Fibroblast of the conjunctiva (primary cell): ENCODE results near the gene NUDT13.

ENCODE experiments used
- DNase-seq: peaks from one replicate; pipeline ENCODE4 v3.0.0-alpha.2; 2010; ENCODE audit warnings: low read depth

Gene NUDT13

DNA sequence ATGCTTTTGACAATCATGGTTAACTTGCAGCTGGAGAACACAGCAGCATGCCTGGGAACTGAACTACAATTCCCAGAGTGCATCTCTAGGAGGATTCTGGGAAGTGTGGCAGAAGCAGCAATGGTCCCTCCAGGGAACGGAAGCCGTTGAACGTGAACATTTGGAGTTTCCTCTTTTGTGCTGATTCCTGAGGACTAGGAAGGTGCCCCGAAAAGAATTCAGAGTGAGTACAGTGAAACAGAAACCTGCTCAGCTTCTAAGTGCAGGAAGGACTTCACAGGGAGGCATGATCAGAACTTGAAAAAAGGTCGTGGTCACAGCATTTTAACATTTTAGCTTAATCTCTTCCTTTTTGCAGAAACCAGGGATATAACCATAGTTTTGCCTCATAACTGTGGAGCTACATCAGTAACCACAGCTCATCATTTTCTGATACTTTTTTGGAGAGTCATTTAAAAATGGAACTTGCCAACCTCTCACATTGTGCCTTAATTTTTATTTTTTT lies at the start of gene NUDT13:
Gene NUDT13 (plus strand): TSS at position 111 of the 505 bp plus-strand sequence. CDS start 3,911 bp downstream, outside the sequence.
- no peak for DNase-seq

DNA sequence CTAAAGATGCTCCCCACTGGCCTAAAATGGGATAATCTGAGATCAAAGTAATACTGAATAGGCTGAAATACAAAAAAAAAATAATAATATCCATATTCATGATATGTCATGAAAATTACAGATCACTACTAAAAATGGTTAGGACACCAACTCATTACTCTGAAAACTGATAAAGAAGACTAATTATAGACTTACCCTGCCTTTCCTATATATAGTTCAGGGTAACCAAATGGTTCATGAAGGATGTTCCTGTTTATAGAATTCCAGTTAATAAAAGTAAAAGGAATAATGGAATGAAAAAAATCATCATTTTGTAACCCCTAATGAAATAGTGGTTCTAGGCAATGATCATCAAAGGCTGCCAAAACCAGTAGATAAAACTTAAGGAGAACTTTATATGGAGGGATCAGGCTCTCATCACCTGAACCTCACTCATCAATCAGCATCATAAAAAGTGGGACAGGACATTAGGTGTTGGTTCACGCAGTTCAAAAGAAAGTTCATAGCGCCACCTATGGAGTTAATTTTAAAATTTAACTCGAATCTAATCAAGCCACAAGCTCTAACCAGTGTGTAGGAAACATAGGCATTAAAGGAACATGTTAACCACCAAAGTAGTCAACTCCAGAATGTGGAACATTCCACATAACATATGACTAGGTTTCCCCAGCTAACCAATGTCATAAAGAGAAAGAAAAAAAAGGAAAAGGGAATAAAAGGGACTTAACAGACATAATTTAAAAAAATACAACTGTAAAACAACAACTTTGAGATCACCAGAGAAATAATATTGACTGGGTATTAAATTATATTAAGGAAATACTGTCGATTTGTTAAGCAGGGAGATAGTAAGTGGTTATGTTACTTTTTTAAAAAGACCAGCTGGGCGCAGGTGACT lies 49.3 kb upstream of the NUDT13 start:
- no peak for DNase-seq

DNA sequence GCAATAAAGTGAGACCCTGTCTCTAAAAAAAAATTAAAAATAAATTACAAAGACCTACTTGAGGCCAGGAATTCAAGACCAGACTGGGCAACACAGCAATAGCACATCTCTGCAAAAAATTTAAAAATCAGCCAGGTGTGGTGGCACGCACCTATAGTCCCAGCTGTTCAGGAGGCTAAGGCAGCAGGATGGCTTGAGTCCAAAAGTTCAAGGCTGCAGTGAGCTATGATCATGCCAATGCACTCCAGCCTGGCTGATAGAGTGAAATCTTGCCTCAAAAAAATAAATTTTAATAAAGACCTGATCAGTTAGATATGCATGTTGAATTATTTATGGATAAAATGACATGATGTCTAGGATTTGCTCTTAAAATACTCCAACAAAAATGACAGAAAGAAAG lies 48.5 kb upstream of the NUDT13 start:
- no peak for DNase-seq

DNA sequence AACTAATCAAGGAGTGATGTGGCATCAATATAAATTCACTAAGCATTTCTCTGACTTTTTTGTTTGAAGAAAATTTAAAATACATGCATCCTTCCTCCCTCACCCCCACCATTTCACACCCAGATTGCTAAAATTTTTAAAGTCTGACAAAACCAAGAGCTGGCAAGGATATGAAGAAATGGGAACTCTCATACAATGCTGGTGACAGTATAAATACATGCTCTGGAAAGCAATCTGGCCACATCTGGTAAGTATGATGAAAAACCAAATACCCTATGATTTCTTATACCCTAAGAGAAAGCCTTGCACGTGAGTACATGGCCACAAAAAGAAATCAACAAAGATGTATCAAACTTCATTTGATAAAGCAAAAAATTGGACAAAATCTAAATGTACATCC lies 44.8 kb upstream of the NUDT13 start:
- no peak for DNase-seq

DNA sequence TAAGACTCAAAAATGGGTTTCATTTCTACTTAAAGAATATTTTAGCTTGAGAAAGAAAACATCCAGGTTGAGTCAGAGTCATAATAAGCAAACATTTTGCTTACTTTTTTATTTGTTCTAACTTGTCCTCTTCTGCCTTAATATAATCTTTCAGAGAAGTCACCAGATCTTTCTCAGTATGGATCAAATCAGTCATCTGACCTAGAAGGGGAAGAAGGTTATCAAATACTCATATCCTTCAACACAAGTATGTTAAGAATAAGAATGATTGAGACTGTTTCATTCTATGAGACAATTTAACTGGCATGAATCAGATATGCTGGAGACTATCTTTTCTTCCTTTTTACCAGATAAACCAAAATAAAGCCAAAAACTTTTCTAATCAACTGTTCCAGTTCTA lies 36.6 kb upstream of the NUDT13 start:
- DNase-seq, result no peak

DNA sequence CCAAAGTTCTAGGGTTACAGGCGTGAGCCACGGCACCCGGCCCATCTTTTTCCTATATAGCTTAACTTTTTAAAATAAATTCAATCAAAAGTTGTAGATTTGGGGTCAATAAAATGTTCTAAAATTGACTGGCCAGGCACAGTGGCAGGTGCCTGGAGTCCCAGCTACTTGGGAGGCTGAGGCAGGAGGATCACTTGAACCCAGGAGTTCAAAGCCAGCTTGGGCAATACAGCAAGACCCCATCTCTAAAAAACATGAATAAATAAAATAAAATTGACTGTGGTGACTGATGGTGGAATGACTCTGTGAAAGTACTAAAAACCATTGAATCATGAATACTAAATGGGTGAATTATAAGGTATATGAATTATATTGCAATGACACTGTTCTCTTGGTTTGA lies 34.4 kb upstream of the NUDT13 start:
- no peak for DNase-seq

DNA sequence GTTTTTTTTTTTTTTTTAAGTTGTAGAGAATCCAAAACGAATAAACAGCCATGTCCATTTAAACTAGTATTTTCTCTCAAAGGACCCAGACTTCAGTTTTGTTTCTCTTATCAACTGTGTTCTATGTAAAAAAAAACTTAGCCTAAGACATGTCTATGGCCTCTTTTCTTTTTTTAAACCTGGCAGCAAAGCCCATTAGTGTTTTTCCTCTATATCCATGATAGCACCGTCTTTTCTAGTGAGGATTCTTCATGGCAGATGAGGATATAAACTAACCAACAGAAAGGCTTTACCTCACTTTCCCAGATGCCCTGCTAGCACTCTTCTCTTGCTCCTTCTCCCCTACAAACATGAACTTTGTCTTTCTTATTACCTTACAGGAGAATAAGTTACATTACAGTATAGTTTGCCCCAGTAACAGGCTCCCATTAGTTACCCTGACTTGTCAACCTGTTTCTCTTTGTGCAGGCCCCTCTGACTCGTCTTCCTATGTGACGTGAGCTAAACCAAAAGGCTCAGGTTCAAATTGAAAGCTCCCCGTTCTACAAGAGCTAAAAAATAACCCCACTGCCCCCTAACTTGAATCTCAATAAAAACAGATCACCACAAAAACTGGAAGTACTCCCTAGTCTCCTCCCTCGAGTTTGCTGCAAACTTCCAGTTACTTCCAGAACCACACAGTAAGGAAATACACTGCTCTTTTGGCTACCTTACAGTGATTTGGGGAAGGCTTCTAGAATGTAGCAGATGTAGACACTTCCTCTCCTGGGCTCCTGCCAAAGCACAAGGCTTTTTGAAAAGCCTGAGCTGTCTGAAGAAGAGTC lies 33.7 kb upstream of the NUDT13 start:
- peak; percentile 70 for DNase-seq

DNA sequence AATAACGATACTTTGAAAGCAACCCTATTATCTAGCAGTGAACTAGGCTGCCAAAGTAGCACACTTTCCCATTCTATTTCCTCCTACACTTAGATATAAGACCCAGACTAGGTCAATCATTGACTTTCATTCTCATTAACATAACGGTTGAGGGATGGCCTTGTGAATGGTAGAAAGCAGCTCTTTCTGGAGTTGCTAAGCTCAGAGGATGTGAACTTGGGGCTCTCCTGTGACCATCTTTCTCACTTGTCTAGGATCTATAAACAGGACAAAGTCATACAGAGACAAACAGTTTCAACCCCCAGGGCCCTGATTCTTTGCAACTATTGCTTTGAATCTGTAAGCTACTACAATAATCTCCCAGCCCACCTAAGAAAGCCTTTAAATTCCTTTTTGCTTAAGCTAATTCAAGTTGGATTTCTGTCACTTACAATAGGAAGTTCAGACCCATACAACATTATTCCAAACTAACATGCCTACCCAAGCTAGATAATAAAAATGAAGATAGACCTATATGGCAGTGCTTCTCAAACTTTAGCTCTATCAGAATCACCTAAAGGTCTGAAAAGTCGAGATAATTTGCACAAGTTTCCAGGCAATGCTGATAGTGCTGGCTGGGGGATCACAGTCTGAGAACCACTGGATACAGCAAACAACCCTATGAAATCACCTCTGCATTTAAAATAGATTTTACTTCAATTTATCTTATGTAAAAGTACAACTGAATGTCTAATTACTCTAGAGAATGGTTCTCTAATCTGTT lies 30.3 kb upstream of the NUDT13 start:
- DNase-seq, result no peak

DNA sequence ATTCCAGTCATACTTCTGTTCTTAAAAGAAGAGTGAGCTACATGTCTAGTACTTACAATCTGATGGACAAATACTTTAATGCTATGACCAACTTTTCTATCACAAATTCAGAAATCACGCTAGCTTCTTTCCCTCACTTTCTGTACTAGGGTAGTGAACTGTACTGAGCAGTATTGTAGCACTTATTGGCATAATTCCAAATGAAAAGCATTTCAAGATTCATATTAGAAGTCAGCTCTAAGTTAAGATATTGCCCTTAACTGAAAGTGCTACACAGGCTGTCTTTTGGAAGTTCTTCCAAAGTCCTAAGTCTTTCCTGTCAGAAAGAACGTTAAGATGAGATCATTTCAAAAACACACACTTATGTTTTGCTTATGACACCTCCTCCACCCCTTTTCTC lies 27.0 kb upstream of the NUDT13 start:
- no peak for DNase-seq

DNA sequence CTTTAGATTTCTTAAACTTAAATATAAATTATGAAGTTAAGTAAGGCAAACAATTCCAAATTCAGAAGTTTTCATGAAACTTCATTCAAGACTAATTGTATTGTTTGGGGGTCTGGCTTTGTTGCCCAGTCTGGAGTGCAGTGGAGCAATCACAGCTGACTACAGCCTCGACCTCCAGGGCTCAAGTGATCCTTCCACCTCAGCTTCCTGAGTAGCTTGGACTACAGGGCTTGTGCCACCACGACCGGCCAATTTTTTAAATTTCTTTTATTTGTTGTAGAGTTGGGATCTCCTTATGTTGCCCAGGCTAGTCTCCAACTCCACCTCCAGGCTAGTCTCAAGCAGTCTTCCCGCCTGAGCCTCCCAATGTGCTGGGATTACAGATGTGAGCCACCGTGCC lies 26.0 kb upstream of the NUDT13 start:
- DNase-seq, result no peak

DNA sequence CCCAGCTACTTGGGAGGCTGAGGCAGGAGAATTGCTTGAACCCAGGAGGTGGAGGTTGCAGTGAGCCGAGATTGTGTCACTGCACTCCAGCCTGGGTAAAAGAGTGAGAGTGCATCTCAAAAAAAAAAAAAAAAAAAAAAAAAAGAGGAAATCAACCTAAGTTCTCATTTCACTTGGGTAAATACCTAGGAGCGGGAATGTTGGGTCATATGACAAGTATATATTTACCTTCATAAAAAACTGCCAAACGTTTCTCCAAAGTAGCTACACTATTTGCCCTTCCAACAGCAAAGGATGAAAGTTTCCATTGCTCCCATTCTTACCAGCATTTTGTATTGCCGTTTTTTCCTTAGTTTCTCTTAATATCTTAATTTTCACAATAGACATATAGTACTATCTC lies 23.4 kb upstream of the NUDT13 start:
- DNase-seq, result no peak

DNA sequence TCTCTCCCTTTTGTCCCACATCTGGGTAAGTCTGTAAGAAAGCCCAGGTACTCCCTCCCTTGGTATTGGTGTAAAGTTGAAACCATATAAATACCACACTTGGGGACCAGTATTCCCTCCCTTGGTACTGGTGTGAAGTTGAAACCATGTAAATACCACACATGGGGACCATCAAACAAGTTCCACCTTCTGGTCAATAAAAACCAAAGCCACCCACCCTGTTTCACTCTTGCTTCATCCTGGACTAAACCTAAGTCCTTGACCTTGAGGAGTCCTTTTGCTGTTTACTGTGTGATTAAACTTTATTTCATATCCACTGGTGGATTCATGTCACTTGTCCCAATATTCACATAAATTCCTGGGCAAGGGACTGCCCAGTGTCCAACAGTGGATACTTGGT lies 22.0 kb upstream of the NUDT13 start:
- DNase-seq, result no peak

DNA sequence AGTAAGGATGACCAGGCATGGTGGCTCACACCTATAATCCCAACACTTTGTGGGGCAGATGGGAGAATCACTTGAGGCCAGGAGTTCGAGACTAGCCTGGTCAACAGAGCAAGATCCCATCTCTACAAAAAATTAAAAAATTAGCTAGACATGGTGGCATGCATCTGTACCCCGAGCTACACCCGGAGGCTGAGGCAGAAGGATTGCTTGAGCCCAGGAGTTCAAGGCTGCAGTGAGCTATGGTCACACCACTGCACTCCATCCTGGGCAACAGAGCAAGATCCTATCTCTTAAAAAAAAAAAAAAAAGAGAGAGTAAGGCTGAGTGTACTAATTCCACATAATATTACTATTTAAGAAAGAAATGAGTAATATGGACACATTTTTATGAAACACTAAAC lies 17.4 kb upstream of the NUDT13 start:
- no peak for DNase-seq

DNA sequence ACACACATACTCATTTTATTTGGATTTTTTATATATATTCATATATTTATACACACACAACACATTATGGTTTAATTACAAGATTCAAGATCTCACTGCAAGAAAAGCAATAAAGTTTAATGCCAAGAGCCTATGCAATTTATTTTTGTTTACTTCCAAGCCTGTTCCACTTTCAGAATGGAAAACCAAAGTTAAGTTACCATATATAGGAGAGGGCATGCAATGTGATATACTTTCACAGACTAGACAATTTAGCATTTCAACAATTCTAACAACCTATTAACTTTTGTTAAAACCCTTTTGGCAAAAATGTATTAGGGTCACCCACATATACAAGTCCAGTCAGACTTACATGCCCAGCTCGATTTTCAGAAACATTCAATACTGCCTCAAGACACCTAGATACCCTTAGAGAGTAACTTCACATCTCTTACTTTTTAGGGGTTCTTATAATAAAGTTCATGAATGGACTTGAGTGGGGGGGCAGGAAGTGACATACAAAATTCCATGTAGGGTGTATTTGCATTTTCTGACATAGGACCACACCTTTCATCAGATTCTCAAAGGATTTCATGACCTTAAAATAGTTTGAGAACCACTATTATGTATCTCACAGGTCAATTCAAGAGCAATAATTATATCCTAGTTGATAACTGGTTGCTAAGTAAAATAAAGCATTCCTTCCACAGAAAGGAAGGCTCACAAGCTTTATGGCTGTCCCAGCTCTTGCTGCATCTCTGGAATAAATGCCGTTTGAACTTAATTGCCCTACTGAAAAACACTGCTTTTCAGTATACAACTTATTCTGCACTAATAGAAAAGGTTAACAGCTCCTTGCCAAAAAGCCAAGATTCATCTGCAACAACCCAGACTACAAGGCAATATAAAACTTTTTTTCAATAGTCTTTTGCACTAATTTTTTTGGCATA lies 16.1 kb upstream of the NUDT13 start:
- DNase-seq, result no peak

DNA sequence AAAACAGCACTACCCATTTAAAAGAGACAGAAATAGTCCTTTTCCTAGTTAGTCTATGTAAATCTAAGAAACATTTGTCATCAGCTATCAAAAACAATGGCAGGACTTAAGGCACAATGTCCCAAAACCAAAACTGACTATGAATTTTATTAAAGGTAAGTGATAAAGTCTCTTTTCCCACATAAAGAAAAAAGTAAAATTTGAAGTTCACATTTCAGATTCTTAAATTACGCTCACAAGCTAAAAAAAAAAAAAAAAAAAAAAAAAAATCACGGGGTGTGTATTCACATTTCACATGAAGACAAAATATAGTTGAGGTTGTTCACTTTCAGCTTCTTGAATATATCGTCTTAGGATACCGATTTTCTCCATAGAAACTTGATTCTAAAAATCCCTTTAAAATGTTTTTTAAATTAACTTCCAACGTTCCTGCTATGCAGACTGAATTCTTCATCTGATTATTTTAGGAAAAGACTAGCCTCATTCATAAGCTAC lies 15.2 kb upstream of the NUDT13 start:
- no peak for DNase-seq

DNA sequence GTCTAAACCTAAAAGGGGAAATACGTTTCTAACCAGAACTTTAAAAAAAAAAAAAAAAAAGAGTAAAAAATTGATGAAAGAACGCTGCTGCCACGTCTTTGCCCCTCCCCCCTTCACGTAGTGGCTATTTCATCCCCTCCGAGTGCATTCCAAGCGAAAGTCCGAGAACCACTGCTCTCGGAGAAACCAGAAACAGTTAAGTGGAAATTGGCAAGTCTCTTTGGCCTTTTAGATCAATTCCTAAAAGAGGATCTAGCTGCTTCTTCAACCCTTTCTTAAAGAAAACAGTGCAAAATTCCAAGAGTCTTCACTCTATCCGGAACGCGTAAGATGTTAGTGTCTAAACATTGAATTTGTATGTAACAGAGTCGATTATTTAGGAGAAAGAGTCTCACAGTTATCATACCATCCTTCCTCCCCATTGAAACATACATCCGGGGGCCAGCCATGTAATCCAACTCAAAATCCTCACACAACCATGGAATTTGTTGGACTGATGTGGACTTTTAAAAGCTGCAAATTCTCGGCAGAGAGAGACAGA lies 14.7 kb upstream of the NUDT13 start:
- peak; percentile 70 for DNase-seq

DNA sequence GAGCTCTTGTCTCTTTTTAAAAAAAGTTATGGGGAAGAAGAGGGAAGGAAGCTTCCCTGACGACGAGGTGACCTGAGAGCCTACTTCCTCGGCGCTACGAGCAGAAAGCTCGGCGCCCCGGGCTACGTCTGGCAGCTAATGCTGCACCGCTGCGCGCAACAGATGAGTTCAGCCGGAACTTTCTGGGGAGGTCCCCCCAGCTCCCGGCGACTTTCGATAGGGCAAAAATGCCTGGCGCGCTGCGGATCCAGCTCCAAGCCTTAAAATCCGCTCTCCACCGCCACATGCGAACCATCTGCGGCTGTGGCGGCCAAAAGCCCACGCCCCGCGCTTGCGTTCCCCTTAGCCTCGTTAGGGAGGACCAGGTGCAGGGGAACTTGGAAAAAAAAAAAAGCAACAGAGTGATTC lies 14.2 kb upstream of the NUDT13 start:
- peak; percentile 64 for DNase-seq

DNA sequence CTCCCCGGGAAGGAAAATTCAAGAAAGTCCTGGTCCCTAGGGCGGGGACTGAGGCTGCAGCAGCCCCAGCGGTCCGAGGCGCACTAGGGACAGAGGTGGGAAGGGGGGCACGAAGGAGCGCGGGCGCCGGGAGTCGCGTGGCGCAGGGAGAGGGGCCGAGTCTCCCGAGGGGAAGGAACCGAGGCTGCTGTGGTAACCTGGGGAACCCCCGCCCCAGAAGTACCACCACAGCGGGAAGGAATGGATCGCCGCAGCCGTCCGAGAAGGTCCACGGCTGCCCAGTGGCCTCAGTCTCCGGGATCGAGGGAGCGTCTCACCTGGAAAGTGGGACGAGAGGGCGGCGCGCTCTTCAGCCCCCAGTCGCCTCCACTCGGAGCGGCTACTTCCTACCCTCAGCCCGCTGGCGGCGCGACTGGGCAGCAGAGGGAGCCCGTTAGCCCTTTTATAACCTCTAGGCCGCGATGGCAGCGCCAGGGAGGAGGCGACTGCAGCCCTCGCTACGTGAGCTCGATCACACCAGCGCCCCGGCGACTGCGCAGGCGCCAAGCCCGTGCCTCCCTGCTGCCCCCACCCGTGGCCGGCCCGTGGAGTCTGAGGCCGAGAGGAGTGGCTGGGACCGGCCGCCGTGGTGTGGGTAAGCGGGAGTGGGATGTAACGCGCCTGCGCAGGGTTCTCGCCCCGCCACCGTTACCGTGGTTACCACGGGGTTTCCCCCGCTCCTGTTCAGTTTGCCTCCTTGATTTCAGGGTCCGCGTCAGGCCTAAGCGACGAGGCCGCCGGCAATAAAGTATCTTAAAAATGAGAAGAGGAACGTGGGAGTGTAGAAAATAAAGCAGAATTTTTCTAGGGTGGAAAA lies 13.6 kb upstream of the NUDT13 start, which contains the start of gene P4HA1:
Gene P4HA1 (minus strand): TSS at position 418 of the 856 bp plus-strand sequence. CDS start 21,983 bp downstream, outside the sequence.
- peak; percentile 97 for DNase-seq

DNA sequence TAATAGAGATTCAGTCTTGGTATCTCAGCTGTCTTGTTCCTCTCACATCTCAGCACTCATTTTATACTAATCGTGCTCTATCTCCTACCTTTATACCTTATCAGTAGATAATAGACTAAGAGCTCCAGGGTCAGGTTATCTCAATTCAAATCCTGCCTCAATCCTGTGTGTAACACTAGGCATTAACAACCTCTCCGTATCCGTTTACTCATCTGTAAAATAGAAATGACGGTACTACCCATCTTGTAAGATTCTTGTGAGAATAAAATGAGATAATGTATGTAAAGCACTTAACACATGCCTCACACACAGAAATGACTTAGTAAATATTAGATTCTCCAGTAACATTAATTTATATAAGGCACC lies 13.0 kb upstream of the NUDT13 start:
- DNase-seq, result no peak

DNA sequence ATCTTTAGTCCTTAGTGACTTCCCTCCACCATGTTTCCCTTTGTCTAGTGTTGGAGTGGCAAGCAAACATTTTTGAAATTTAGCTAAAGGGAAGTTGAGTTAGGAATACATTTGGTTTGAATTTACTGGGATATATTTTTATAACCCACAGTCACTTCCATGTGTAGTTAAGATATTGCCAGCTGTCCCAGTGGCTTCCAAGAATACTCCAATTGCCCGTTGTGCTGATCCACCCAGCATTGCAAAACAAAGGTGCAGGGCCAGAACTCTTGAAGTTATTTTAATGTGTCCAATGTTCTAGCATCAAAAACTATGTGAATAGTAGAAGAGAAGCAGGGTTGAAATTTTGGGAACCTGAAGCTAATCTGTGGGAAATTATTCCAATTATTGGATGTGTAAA lies 11.1 kb upstream of the NUDT13 start:
- no peak for DNase-seq
